K562 (cell line): ENCODE measurements around the gene PLA2G4D. TPM values are rescaled to one million over a fixed set of nuclear protein-coding genes. Genes with fewer than 3 reads are reported as not detected.

ENCODE experiments used
- ATAC-seq: fragments of 200-7000 bp; cut with Tn5 transposase; 3 replicates; pipeline ENCODE4 v1.9.1; 2020; ENCODE audit warnings: moderate library complexity
- BruUV-seq: library from RNA; stranded (reverse); fragments of 400-500 nt; replicated peaks from 2 replicates; lab custom pipeline; 2021; lab: Mats Ljungman, UMichigan
- CTCF ChIA-PET: fragments of 300-600 bp; formaldehyde crosslinking; extraction: SDS; loops from one replicate; lab custom pipeline; 2021; ENCODE audit warnings: low intra/inter-chr PET ratio; lab: Yijun Ruan, JAX
- POLR2A ChIA-PET: fragments of 300-600, 350-650 bp; sonication (Branson Sonifier 250); formaldehyde crosslinking; extraction: SDS; loops from one replicate; lab custom pipeline; 2021; ENCODE audit warnings: antibody characterized with exemption, inconsistent platforms; lab: Yijun Ruan, JAX
- DNase-seq, 4 experiments: peaks; one replicate each; pipeline versions ENCODE4 v3.0.0 to v3.0.0-alpha.2; 2011 to 2018; ENCODE audit warnings: low spot score in 3 of 4, mixed read lengths in 3 of 4; ENCODE audit errors: extremely low read depth in 1 of 4
- FAIRE-seq: peaks from 2 replicates; lab custom pipeline; 2011; peaks lifted over from hg19 to GRCh38; lab: Jason Lieb, UNC
- H2AFZ ChIP-seq: 2 replicates; pipeline ENCODE4 v1.6.0; 2011; ENCODE audit warnings: low read depth, low read length, control low read depth, inconsistent platforms
- H3K27ac ChIP-seq: fragments of 200-600 bp; 3 replicates; pipeline ENCODE4 v1.8.0; 2011; ENCODE audit warnings: low read depth, mild to moderate bottlenecking, control low read depth, inconsistent platforms, low read length, moderate library complexity, mixed read lengths; ENCODE audit errors: extremely low read depth
- H3K27me3 ChIP-seq, 2 experiments: fragments of 300-600 bp in 1 of 2; 2 replicates in 1 of 2; 3 replicates in 1 of 2; pipeline versions ENCODE4 v1.6.0 to v1.8.0; 2011; ENCODE audit warnings: inconsistent platforms in 2 of 2, low read length in 2 of 2, mild to moderate bottlenecking in 1 of 2, mixed read lengths in 1 of 2, moderate library complexity in 1 of 2; ENCODE audit not compliant: control insufficient read depth in 2 of 2, insufficient read depth in 2 of 2
- H3K36me3 ChIP-seq: fragments of 300-600 bp; 3 replicates; pipeline ENCODE4 v1.8.0; 2011; ENCODE audit warnings: mild to moderate bottlenecking, low read length, inconsistent platforms; ENCODE audit not compliant: control insufficient read depth, insufficient read depth
- H3K4me1 ChIP-seq, 2 experiments: fragments of 200-600 bp in 1 of 2; replicated peaks in 1 of 2; 2 replicates in 1 of 2; 3 replicates in 1 of 2; pipeline versions ENCODE4 v1.5.1 to v1.8.0; 2011; ENCODE audit warnings: inconsistent platforms in 2 of 2, low read length in 2 of 2, mild to moderate bottlenecking in 1 of 2, mixed read lengths in 1 of 2, moderate library complexity in 1 of 2; ENCODE audit not compliant: control insufficient read depth in 2 of 2, insufficient read depth in 2 of 2
- H3K4me2 ChIP-seq: 2 replicates; pipeline ENCODE4 v1.6.1; 2011; ENCODE audit warnings: low read length, control low read depth, inconsistent platforms, mixed read lengths; ENCODE audit not compliant: insufficient read depth
- H3K4me3 ChIP-seq: fragments of 200-600 bp; sonication (generic), shearing (Covaris generic); 2 replicates; pipeline ENCODE4 v1.5.1; 2016; ENCODE audit warnings: control low read depth, inconsistent platforms
- H3K79me2 ChIP-seq: fragments of 200-600 bp; 3 replicates; pipeline ENCODE4 v1.8.0; 2011; ENCODE audit warnings: low read length, inconsistent platforms; ENCODE audit not compliant: control insufficient read depth, insufficient read depth
- H3K9ac ChIP-seq, 2 experiments: 2 replicates each; pipeline versions ENCODE4 v1.6.0 to v1.6.1; 2011; ENCODE audit warnings: low read depth in 2 of 2, low read length in 2 of 2, control low read depth in 1 of 2, inconsistent platforms in 1 of 2, mild to moderate bottlenecking in 1 of 2, mixed read lengths in 1 of 2; ENCODE audit not compliant: insufficient read depth in 1 of 2
- H3K9me1 ChIP-seq: one replicate; pipeline ENCODE4 v1.6.0; 2011; ENCODE audit warnings: inconsistent platforms, mild to moderate bottlenecking, low read length, moderate library complexity; ENCODE audit not compliant: control insufficient read depth, insufficient read depth
- H3K9me3 ChIP-seq: replicated peaks from 2 replicates; pipeline ENCODE4 v1.5.1; 2011; ENCODE audit warnings: low read depth, low read length, inconsistent platforms; ENCODE audit not compliant: control insufficient read depth, insufficient read depth
- H4K20me1 ChIP-seq: replicated peaks from 2 replicates; pipeline ENCODE4 v1.6.1; 2011; ENCODE audit warnings: low read length, inconsistent platforms, mixed read lengths; ENCODE audit not compliant: control insufficient read depth, insufficient read depth
- CBX3 ChIP-seq, 2 experiments: IDR thresholded peaks; 1 replicate in 1 of 2; 2 replicates in 1 of 2; pipeline ENCODE4 v1.6.1; 2012; ENCODE audit warnings: inconsistent platforms in 2 of 2, low read length in 2 of 2, borderline replicate concordance in 1 of 2, control low read depth in 1 of 2
- FOXJ2 ChIP-seq: fragments of 200-800 bp; sonication (Bioruptor generic); IDR thresholded peaks from 2 replicates; pipeline ENCODE4 v1.6.1; 2016; ENCODE audit warnings: missing genetic modification characterization, missing compliant biosample characterization
- MEF2A ChIP-seq: IDR thresholded peaks from 2 replicates; pipeline ENCODE4 v1.6.1; 2011; ENCODE audit warnings: low read depth, mild to moderate bottlenecking, low read length, moderate library complexity; ENCODE audit not compliant: control insufficient read depth
- MTA1 ChIP-seq: fragments of 450-650 bp; IDR thresholded peaks from 2 replicates; pipeline ENCODE4 v1.6.1; 2017; ENCODE audit warnings: borderline replicate concordance
- NRF1 ChIP-seq, 2 experiments: fragments of 450-650 bp; IDR thresholded peaks in 1 of 2; conservative IDR thresholded peaks in 1 of 2; 2 replicates each; pipeline ENCODE4 v1.6.1; 2014; ENCODE audit warnings: mild to moderate bottlenecking in 2 of 2
- SP2 ChIP-seq: IDR thresholded peaks from 2 replicates; pipeline ENCODE4 v1.6.1; 2011; ENCODE audit warnings: mild to moderate bottlenecking, low read depth, low read length, moderate library complexity; ENCODE audit not compliant: poor library complexity, severe bottlenecking; ENCODE audit errors: extremely low read depth
- TAF1 ChIP-seq: IDR thresholded peaks from 2 replicates; pipeline ENCODE4 v1.6.1; 2011; ENCODE audit warnings: mild to moderate bottlenecking, low read length, moderate library complexity; ENCODE audit not compliant: insufficient read depth, control insufficient read depth, severe bottlenecking; ENCODE audit errors: extremely low read depth
- ZNF274 ChIP-seq: IDR thresholded peaks from 2 replicates; pipeline ENCODE4 v1.6.1; 2011; ENCODE audit warnings: low read depth, mild to moderate bottlenecking, low read length, moderate library complexity, borderline replicate concordance
- WGBS: fragments of 100-300 bp; shearing (Covaris generic); methylation state at CpG from one replicate; pipeline ENCODE4 v1.1.6; 2016; ENCODE audit warnings: low coverage, mixed read lengths; ENCODE audit not compliant: insufficient coverage; ENCODE audit errors: missing lambda C conversion rate; 5-methylcytosine and 5-hydroxymethylcytosine counted together
- in situ Hi-C: fragments of 300-500 bp; cut with MboI; formaldehyde crosslinking; loops from 4 replicates; pipeline ENCODE4 v1.15.0; 2018; ENCODE audit warnings: inconsistent platforms, mixed read lengths
- intact Hi-C: fragments of 100-400 bp; cut with micrococcal nuclease; formaldehyde crosslinking; loops from 2 replicates; pipeline ENCODE4 v1.14.2; 2022
- polyA plus RNA-seq, 8 experiments: library from polyadenylated mRNA; depleted of rRNA in 4 of 8; stranded (reverse) in 5 of 8; unstranded in 3 of 8; fragments of >200 nt; fragmentation: Nextera tagmentation in 2 of 8; fragmentation: Illumina TruSeq in 1 of 8; extraction: Ambion mirVana in 2 of 8; extraction: Trizol in 1 of 8; gene quantifications; 2 replicates each; pipeline versions ENCODE4 v1.2.1 to v1.2.3, GENCODE V29; 2011 to 2014; ENCODE audit warnings: inconsistent platforms in 1 of 8, missing spikeins in 1 of 8
- total RNA-seq, 7 experiments: library from RNA; depleted of rRNA in 6 of 7; stranded (reverse); fragments of >200 nt in 6 of 7; fragmentation: Illumina TruSeq in 2 of 7; extraction: Trizol in 2 of 7; gene quantifications; 2 replicates each; pipeline versions ENCODE4 v1.2.1 to v1.2.3, GENCODE V29; 2011 to 2021; ENCODE audit warnings: low replicate concordance in 1 of 7
- TF ChIP-seq, protein P1 (sequence below): fragments of 250-450 bp; sonication (Bioruptor Pico); IDR thresholded peaks from 2 replicates; pipeline ENCODE4 v1.4.0; 2020; ENCODE audit warnings: mild to moderate bottlenecking, moderate library complexity
- TF ChIP-seq, protein P2 (sequence below): sonication (generic); formaldehyde crosslinking; IDR thresholded peaks from 2 replicates; pipeline ENCODE4 v1.5.0; 2020; ENCODE audit warnings: missing genetic modification reagents
- TF ChIP-seq, protein P3 (sequence below): fragments of 250-450 bp; sonication (Bioruptor Pico); IDR thresholded peaks from 2 replicates; pipeline ENCODE4 v1.5.0; 2020; ENCODE audit warnings: mild to moderate bottlenecking, borderline replicate concordance
- TF ChIP-seq, protein P4 (sequence below): fragments of 250-450 bp; sonication (Bioruptor Pico); IDR thresholded peaks from 2 replicates; pipeline ENCODE4 v1.5.1; 2021; ENCODE audit warnings: mild to moderate bottlenecking

PLA2G4D gene
- total and polyA plus RNA-seq, 9 of the 15 experiments (the other 6 are each of a cell fraction or from before 2014, with no cell fraction given), result 0.04 TPM; not detected in 8

DNA sequence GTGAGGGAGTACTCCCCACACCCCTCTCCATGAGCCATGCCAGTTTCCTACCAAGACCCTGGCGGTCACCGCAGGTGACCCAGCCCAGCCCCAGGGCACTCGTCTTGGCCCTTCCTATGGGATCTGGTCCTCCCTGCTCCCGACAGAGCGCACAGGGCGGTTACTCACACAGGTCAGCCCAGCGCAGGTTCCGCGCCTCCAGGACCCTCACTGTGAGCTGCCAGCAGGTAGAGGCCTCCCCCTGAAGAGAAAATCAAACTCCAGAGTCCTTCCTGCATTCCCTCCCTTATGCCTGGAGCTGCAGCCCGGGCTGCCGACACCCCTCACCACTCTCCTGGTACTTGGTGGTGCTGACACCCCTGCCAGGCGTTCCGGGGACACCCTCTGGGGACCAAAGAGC, 6.9 kb downstream of the PLA2G4D start:
- DNase-seq (no peak), FAIRE-seq (no peak), ATAC-seq (no peak)
- WGBS, result 8% methylated on average over 13 of the region's 13 CpGs
- no peak overlapping the region for H3K4me2 ChIP-seq
- H4K20me1 ChIP-seq, result peaks cover 16% of the 10 kb centered on the region
- H2AFZ ChIP-seq, result no peak overlapping the region
- no peak overlapping the region for H3K4me3 ChIP-seq
- no peaks in the 10 kb centered on the region for H3K36me3 ChIP-seq
- BruUV-seq, result no TSS peak
- in situ Hi-C loops, result no loop called here
- CTCF ChIA-PET, result interaction anchor here (0.6 kb wide), 1 partner anchor 83 kb away, joined by 3 read pairs; no protein-coding TSS in a partner anchor
- no peaks in the 10 kb centered on the region for H3K79me2 ChIP-seq
- no peaks in the 10 kb centered on the region for H3K9me1 ChIP-seq
- peaks cover 0 to 19% of the 10 kb centered on the region in 2 experiments; a peak in 3 of 5 replicates for H3K4me1 ChIP-seq
- peaks cover 41 to 73% of the 10 kb centered on the region in 2 experiments for H3K27me3 ChIP-seq
- H3K27ac ChIP-seq, result no peak overlapping the region
- no peaks in the 10 kb centered on the region for H3K9me3 ChIP-seq
- POLR2A ChIA-PET, result interaction anchor here (0.5 to 0.7 kb wide), 2 partner anchors 14 to 487 kb away, joined by 3 to 4 read pairs; no protein-coding TSS in a partner anchor
- no peak overlapping the region for H3K9ac ChIP-seq
- intact Hi-C loops, result no loop called here
- TF ChIP-seq NRF1 (conservative IDR thresholded peaks at IDR 0.05 in 1 of 2, IDR thresholded peaks at IDR 0.05 in 1 of 2) (no peak), MTA1 (no peak), CBX3 (IDR thresholded peaks at IDR 0.05; ENCODE audit: borderline replicate concordance in 1 of 2, low read length in 2 of 2) (no peak), TAF1 (no peak), FOXJ2 (tag) (no peak), MEF2A (no peak), SP2 (no peak), ZNF274 (no peak)
- TF ChIP-seq, protein P1, sequence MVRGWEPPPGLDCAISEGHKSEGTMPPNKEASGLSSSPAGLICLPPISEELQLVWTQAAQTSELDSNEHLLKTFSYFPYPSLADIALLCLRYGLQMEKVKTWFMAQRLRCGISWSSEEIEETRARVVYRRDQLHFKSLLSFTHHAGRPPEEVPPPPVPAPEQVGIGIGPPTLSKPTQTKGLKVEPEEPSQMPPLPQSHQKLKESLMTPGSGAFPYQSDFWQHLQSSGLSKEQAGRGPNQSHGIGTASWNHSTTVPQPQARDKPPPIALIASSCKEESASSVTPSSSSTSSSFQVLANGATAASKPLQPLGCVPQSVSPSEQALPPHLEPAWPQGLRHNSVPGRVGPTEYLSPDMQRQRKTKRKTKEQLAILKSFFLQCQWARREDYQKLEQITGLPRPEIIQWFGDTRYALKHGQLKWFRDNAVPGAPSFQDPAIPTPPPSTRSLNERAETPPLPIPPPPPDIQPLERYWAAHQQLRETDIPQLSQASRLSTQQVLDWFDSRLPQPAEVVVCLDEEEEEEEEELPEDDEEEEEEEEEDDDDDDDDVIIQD, result no peak
- TF ChIP-seq, protein P2, sequence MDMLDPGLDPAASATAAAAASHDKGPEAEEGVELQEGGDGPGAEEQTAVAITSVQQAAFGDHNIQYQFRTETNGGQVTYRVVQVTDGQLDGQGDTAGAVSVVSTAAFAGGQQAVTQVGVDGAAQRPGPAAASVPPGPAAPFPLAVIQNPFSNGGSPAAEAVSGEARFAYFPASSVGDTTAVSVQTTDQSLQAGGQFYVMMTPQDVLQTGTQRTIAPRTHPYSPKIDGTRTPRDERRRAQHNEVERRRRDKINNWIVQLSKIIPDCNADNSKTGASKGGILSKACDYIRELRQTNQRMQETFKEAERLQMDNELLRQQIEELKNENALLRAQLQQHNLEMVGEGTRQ (CRISPR knock-in tag), result no peak
- TF ChIP-seq, protein P3, sequence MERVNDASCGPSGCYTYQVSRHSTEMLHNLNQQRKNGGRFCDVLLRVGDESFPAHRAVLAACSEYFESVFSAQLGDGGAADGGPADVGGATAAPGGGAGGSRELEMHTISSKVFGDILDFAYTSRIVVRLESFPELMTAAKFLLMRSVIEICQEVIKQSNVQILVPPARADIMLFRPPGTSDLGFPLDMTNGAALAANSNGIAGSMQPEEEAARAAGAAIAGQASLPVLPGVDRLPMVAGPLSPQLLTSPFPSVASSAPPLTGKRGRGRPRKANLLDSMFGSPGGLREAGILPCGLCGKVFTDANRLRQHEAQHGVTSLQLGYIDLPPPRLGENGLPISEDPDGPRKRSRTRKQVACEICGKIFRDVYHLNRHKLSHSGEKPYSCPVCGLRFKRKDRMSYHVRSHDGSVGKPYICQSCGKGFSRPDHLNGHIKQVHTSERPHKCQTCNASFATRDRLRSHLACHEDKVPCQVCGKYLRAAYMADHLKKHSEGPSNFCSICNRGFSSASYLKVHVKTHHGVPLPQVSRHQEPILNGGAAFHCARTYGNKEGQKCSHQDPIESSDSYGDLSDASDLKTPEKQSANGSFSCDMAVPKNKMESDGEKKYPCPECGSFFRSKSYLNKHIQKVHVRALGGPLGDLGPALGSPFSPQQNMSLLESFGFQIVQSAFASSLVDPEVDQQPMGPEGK (CRISPR knock-in tag), result no peak
- TF ChIP-seq, protein P4, sequence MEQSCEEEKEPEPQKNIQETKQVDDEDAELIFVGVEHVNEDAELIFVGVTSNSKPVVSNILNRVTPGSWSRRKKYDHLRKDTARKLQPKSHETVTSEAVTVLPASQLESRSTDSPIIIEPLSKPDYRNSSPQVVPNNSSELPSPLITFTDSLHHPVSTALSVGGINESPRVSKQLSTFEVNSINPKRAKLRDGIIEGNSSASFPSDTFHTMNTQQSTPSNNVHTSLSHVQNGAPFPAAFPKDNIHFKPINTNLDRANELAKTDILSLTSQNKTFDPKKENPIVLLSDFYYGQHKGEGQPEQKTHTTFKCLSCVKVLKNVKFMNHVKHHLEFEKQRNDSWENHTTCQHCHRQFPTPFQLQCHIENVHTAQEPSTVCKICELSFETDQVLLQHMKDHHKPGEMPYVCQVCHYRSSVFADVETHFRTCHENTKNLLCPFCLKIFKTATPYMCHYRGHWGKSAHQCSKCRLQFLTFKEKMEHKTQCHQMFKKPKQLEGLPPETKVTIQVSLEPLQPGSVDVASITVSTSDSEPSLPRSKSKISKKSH (CRISPR knock-in tag), result no peak
